Measurements from ENCODE around the gene SYCE3.

The SYCE3 gene

GRCh38 chr22:50507421-50507990, 55.2 kb downstream of the SYCE3 start, which contains the start of gene LMF2:
TSS of gene LMF2 (minus strand) at chr22:50507702. CDS start at chr22:50507675, 27 bp downstream.
- H3K36me3 ChIP-seq (ENCODE audit: control insufficient read depth in 2 of 2, insufficient read depth in 1 of 2, low read length in 2 of 2), result peaks cover 2 to 42% of the 10 kb centered on the region in 2 experiments; a peak in 2 of 3 replicates
- ChIA-PET POLR2A (interaction anchor here (0.5 to 6.0 kb wide), 27 partner anchors 9 to 264 kb away, joined by 3 to 189 read pairs (median 5); partner anchors contain the start of genes ARSA, CHKB, HDAC10 and KLHDC7B), CTCF (interaction anchor here (0.6 to 3.8 kb wide), 6 partner anchors 9 to 165 kb away, joined by 3 to 32 read pairs (median 8); partner anchors contain the start of genes SCO2 and SYCE3)
- H3K9me3 ChIP-seq (ENCODE audit: control insufficient read depth, insufficient read depth, low read depth, low read length), result no peaks in the 10 kb centered on the region
- H3K27ac ChIP-seq (ENCODE audit: extremely low read depth, low read depth, low read length), result peak within 1 kb of the TSS; percentile 97
- H3K4me3 ChIP-seq (ENCODE audit: low read depth, low read length), result peak within 1 kb of the TSS; percentile 100
- peaks cover 8% of the 10 kb centered on the region for H3K4me1 ChIP-seq (ENCODE audit: control insufficient read depth, insufficient read depth, low read length)
- no peak for TF ChIP-seq ZNF600 (tag by site-specific recombination; IDR thresholded peaks at IDR 0.05)
- no peak for TF ChIP-seq ZBTB10 (tag by site-specific recombination; IDR thresholded peaks at IDR 0.05)
- TF ChIP-seq PRDM1 (tag by site-specific recombination; IDR thresholded peaks at IDR 0.05), result no peak
- no peak for TF ChIP-seq ZNF658 (tag by site-specific recombination; IDR thresholded peaks at IDR 0.05)
- TF ChIP-seq ZNF16 (tag by site-specific recombination; IDR thresholded peaks at IDR 0.05; ENCODE audit: low read depth), result no peak
- no peak; the same call in 1 of the 2 replicates for TF ChIP-seq ZNF335 (tag by site-specific recombination; conservative IDR thresholded peaks at IDR 0.05)
- TF ChIP-seq ZNF555 (tag by site-specific recombination; conservative IDR thresholded peaks at IDR 0.05), result no peak
- 0 out of 2 replicates have a peak, but pooled peaks have one; percentile 29 for TF ChIP-seq EGR2 (tag by site-specific recombination; IDR thresholded peaks at IDR 0.05; ENCODE audit: low read depth)
- no peak for TF ChIP-seq HOXD13 (CRISPR knock-in tag; IDR thresholded peaks at IDR 0.05; ENCODE audit: borderline replicate concordance)
- no peak for TF ChIP-seq ZNF585B (tag by site-specific recombination; IDR thresholded peaks at IDR 0.05)
- TF ChIP-seq ZNF19 (tag by site-specific recombination; IDR thresholded peaks at IDR 0.05; ENCODE audit: low read depth), result no peak
- no peak for TF ChIP-seq ZNF112 (tag by site-specific recombination; IDR thresholded peaks at IDR 0.05)
- TF ChIP-seq ZNF768 (tag by site-specific recombination; IDR thresholded peaks at IDR 0.05), result no peak
- no peak for TF ChIP-seq ZNF248 (tag by site-specific recombination; IDR thresholded peaks at IDR 0.05)
- no peak for TF ChIP-seq ZNF514 (tag by site-specific recombination; IDR thresholded peaks at IDR 0.05)
- TF ChIP-seq AEBP2 (tag by site-specific recombination; IDR thresholded peaks at IDR 0.05; ENCODE audit: borderline replicate concordance), result no peak
- TF ChIP-seq, protein P1, sequence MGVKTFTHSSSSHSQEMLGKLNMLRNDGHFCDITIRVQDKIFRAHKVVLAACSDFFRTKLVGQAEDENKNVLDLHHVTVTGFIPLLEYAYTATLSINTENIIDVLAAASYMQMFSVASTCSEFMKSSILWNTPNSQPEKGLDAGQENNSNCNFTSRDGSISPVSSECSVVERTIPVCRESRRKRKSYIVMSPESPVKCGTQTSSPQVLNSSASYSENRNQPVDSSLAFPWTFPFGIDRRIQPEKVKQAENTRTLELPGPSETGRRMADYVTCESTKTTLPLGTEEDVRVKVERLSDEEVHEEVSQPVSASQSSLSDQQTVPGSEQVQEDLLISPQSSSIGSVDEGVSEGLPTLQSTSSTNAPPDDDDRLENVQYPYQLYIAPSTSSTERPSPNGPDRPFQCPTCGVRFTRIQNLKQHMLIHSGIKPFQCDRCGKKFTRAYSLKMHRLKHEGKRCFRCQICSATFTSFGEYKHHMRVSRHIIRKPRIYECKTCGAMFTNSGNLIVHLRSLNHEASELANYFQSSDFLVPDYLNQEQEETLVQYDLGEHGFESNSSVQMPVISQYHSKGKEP (tag by site-specific recombination; IDR thresholded peaks at IDR 0.05), result no peak
- TF ChIP-seq MEIS1 (CRISPR knock-in tag; IDR thresholded peaks at IDR 0.05; ENCODE audit: borderline replicate concordance), result no peak
- no peak for TF ChIP-seq ZNF138 (tag by site-specific recombination; IDR thresholded peaks at IDR 0.05; ENCODE audit: borderline replicate concordance)
- TF ChIP-seq PRDM2 (tag by site-specific recombination; IDR thresholded peaks at IDR 0.05; ENCODE audit: borderline replicate concordance), result no peak
- no peak for TF ChIP-seq ZNF175 (tag by site-specific recombination; IDR thresholded peaks at IDR 0.05)
- TF ChIP-seq ZNF645 (tag by site-specific recombination; IDR thresholded peaks at IDR 0.05), result no peak
- 0 out of 2 replicates have a peak, but pooled peaks have one; percentile 33 for TF ChIP-seq KLF16 (tag by site-specific recombination; IDR thresholded peaks at IDR 0.05)
- no peak for TF ChIP-seq ZNF529 (tag by site-specific recombination; IDR thresholded peaks at IDR 0.05; ENCODE audit: insufficient replicate concordance)
- no peak for TF ChIP-seq ZNF132 (tag by site-specific recombination; IDR thresholded peaks at IDR 0.05; ENCODE audit: borderline replicate concordance)
